ENCODE measurements around the gene CERS6.

GRCh38 chr2:168650781-168651180 is 194.7 kb downstream of the CERS6 start:
- TF ChIP-seq EP300 (IDR thresholded peaks at IDR 0.05; ENCODE audit: low read depth) = no peak
- TF ChIP-seq, protein P1, sequence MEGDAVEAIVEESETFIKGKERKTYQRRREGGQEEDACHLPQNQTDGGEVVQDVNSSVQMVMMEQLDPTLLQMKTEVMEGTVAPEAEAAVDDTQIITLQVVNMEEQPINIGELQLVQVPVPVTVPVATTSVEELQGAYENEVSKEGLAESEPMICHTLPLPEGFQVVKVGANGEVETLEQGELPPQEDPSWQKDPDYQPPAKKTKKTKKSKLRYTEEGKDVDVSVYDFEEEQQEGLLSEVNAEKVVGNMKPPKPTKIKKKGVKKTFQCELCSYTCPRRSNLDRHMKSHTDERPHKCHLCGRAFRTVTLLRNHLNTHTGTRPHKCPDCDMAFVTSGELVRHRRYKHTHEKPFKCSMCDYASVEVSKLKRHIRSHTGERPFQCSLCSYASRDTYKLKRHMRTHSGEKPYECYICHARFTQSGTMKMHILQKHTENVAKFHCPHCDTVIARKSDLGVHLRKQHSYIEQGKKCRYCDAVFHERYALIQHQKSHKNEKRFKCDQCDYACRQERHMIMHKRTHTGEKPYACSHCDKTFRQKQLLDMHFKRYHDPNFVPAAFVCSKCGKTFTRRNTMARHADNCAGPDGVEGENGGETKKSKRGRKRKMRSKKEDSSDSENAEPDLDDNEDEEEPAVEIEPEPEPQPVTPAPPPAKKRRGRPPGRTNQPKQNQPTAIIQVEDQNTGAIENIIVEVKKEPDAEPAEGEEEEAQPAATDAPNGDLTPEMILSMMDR (IDR thresholded peaks at IDR 0.05) = no peak

Data from transverse colon (tissue), 3 donors.